T1000 (cell line): ENCODE results near the gene C12orf42.
"Not testable (repeated sequence)": the region's sequence is repeated elsewhere in the genome, so short reads cannot be mapped to it uniquely, and the experiment has no call there.

Source experiments
- DNase-seq: peaks from one replicate; lab custom pipeline; 2025; ENCODE audit warnings: mixed read lengths; lab: John Stamatoyannopoulos, UW

C12orf42 gene

GRCh38 chr12:103424849-103425586, 70.8 kb downstream of the C12orf42 start:
- DNase-seq, result not testable (repeated sequence)

GRCh38 chr12:103423516-103423910, 72.3 kb downstream of the C12orf42 start:
- DNase-seq, result no peak

- no peak for DNase-seq
These were observed 72.8 kb downstream of the C12orf42 start for GRCh38 chr12:103422746-103423515.

- DNase-seq, result no peak
These were observed 73.4 kb downstream of the C12orf42 start for GRCh38 chr12:103422328-103422727.

GRCh38 chr12:103421402-103421801, 74.4 kb downstream of the C12orf42 start:
- no peak for DNase-seq

GRCh38 chr12:103415681-103416080, 80.1 kb downstream of the C12orf42 start:
- no peak for DNase-seq

- DNase-seq, result no peak
These were observed 94.3 kb downstream of the C12orf42 start for GRCh38 chr12:103401421-103401820.

GRCh38 chr12:103399986-103400385, 95.8 kb downstream of the C12orf42 start:
- DNase-seq, result no peak

- no peak for DNase-seq
These were observed 98.2 kb downstream of the C12orf42 start for GRCh38 chr12:103397536-103397935.

GRCh38 chr12:103392722-103393121, 103.0 kb downstream of the C12orf42 start:
- no peak for DNase-seq

GRCh38 chr12:103391103-103391502, 104.7 kb downstream of the C12orf42 start:
- DNase-seq, result no peak

GRCh38 chr12:103387385-103387784, 108.4 kb downstream of the C12orf42 start:
- no peak for DNase-seq

GRCh38 chr12:103386451-103386850, 109.3 kb downstream of the C12orf42 start:
- no peak for DNase-seq

- DNase-seq, result no peak
These were observed 112.9 kb downstream of the C12orf42 start for GRCh38 chr12:103382736-103383346.

- DNase-seq, result no peak
These were observed 113.6 kb downstream of the C12orf42 start for GRCh38 chr12:103382119-103382518.

- DNase-seq, result no peak
These were observed 116.1 kb downstream of the C12orf42 start for GRCh38 chr12:103379670-103380069.

GRCh38 chr12:103373088-103373523, 122.7 kb downstream of the C12orf42 start:
- DNase-seq, result no peak

GRCh38 chr12:103369929-103370328, 125.8 kb downstream of the C12orf42 start:
- no peak for DNase-seq

- no peak for DNase-seq
These were observed 127.6 kb downstream of the C12orf42 start for GRCh38 chr12:103368167-103368566.

- DNase-seq, result no peak
These were observed 141.4 kb downstream of the C12orf42 start for GRCh38 chr12:103354403-103354802.

GRCh38 chr12:103353913-103354312, 141.9 kb downstream of the C12orf42 start:
- DNase-seq, result no peak

- no peak for DNase-seq
These were observed 145.7 kb downstream of the C12orf42 start for GRCh38 chr12:103350116-103350515.

- DNase-seq, result no peak
These were observed 146.8 kb downstream of the C12orf42 start for GRCh38 chr12:103348935-103349334.
